HepG2 (cell line): ENCODE measurements around the gene PFKFB2. TPM values are rescaled to one million over a fixed set of nuclear protein-coding genes. Genes with fewer than 3 reads are reported as not detected.

Source experiments
- ATF4 ChIP-seq, 2 experiments: fragments of 450-650 bp in 1 of 2; sonication (generic) in 1 of 2; formaldehyde crosslinking; IDR thresholded peaks; 2 replicates each; pipeline versions ENCODE4 v1.5.0 to v1.8.0; 2020 to 2022; ENCODE audit warnings: mild to moderate bottlenecking in 1 of 2, missing genetic modification reagents in 1 of 2
- DMTF1 ChIP-seq: sonication (generic); formaldehyde crosslinking; IDR thresholded peaks from 2 replicates; pipeline ENCODE4 v1.4.0; 2020; ENCODE audit warnings: mild to moderate bottlenecking, missing genetic modification reagents
- HES4 ChIP-seq: sonication (generic); formaldehyde crosslinking; IDR thresholded peaks from 2 replicates; pipeline ENCODE4 v1.9.0; 2021; ENCODE audit warnings: mild to moderate bottlenecking, missing genetic modification reagents, borderline replicate concordance
- HMG20A ChIP-seq: IDR thresholded peaks from 2 replicates; pipeline ENCODE4 v1.6.1; 2016; ENCODE audit warnings: borderline replicate concordance
- HMGA1 ChIP-seq: sonication (generic); formaldehyde crosslinking; conservative IDR thresholded peaks from 2 replicates; pipeline ENCODE4 v1.4.0; 2020; ENCODE audit warnings: missing genetic modification reagents
- HNF4A ChIP-seq: sonication (generic); formaldehyde crosslinking; IDR thresholded peaks from 2 replicates; pipeline ENCODE4 v1.4.0; 2020; ENCODE audit warnings: missing genetic modification reagents
- KLF11 ChIP-seq: IDR thresholded peaks from 2 replicates; pipeline ENCODE4 v1.6.1; 2016; ENCODE audit warnings: missing compliant biosample characterization
- MAFG ChIP-seq: sonication (generic); formaldehyde crosslinking; IDR thresholded peaks from 2 replicates; pipeline ENCODE4 v1.5.1; 2020; ENCODE audit warnings: mild to moderate bottlenecking, missing genetic modification reagents
- MATR3 ChIP-seq: sonication (generic); formaldehyde crosslinking; IDR thresholded peaks from 2 replicates; pipeline ENCODE4 v1.4.0; 2020; ENCODE audit warnings: missing genetic modification reagents
- MBNL3 ChIP-seq: fragments of 250-450 bp; sonication (Bioruptor Pico); conservative IDR thresholded peaks from 2 replicates; pipeline ENCODE4 v1.8.0; 2022; ENCODE audit warnings: mild to moderate bottlenecking, inconsistent platforms
- PRPF4 ChIP-seq: fragments of 200-400 bp; formaldehyde crosslinking; IDR thresholded peaks from 2 replicates; pipeline ENCODE4 v1.6.1; 2016; ENCODE audit warnings: low read length, low read depth; ENCODE audit not compliant: poor library complexity, severe bottlenecking
- RNF219 ChIP-seq: sonication (generic); formaldehyde crosslinking; IDR thresholded peaks from 2 replicates; pipeline ENCODE4 v1.5.0; 2020; ENCODE audit warnings: mild to moderate bottlenecking, missing genetic modification reagents
- TSC22D2 ChIP-seq: sonication (generic); formaldehyde crosslinking; IDR thresholded peaks from 2 replicates; pipeline ENCODE4 v1.5.1; 2020; ENCODE audit warnings: missing genetic modification reagents, mild to moderate bottlenecking, borderline replicate concordance
- ZEB1 ChIP-seq: IDR thresholded peaks from 2 replicates; pipeline ENCODE4 v1.6.1; 2012; ENCODE audit warnings: mild to moderate bottlenecking, low read depth, inconsistent platforms; ENCODE audit not compliant: insufficient replicate concordance
- ZNF160 ChIP-seq: sonication (generic); formaldehyde crosslinking; IDR thresholded peaks from 2 replicates; pipeline ENCODE4 v1.8.0; 2022; ENCODE audit warnings: mild to moderate bottlenecking, inconsistent platforms, missing genetic modification reagents
- ZNF253 ChIP-seq: sonication (generic); formaldehyde crosslinking; IDR thresholded peaks from 2 replicates; pipeline ENCODE4 v1.8.0; 2022; ENCODE audit warnings: mild to moderate bottlenecking, missing genetic modification reagents, borderline replicate concordance
- ZNF350 ChIP-seq: sonication (generic); formaldehyde crosslinking; IDR thresholded peaks from 2 replicates; pipeline ENCODE4 v1.4.0; 2020; ENCODE audit warnings: mild to moderate bottlenecking, low read depth, missing genetic modification reagents, borderline replicate concordance
- ZNF484 ChIP-seq: sonication (generic); formaldehyde crosslinking; IDR thresholded peaks from 2 replicates; pipeline ENCODE4 v1.5.1; 2020; ENCODE audit warnings: mild to moderate bottlenecking, low read depth, missing genetic modification reagents, borderline replicate concordance
- ZNF550 ChIP-seq: sonication (generic); formaldehyde crosslinking; IDR thresholded peaks from 2 replicates; pipeline ENCODE4 v1.4.0; 2020; ENCODE audit warnings: mild to moderate bottlenecking, missing genetic modification reagents, borderline replicate concordance
- ZNF772 ChIP-seq: sonication (generic); formaldehyde crosslinking; IDR thresholded peaks from 2 replicates; pipeline ENCODE4 v1.5.0; 2020; ENCODE audit warnings: mild to moderate bottlenecking, missing genetic modification reagents
- ZNF839 ChIP-seq: sonication (generic); formaldehyde crosslinking; IDR thresholded peaks from 2 replicates; pipeline ENCODE4 v1.4.0; 2020; ENCODE audit warnings: missing genetic modification reagents, mild to moderate bottlenecking, borderline replicate concordance
- ZNF841 ChIP-seq: sonication (generic); formaldehyde crosslinking; IDR thresholded peaks from 2 replicates; pipeline ENCODE4 v1.8.1; 2023; ENCODE audit warnings: missing genetic modification reagents, borderline replicate concordance
- polyA plus RNA-seq, 8 experiments: library from polyadenylated mRNA; depleted of rRNA in 3 of 8; stranded (reverse) in 7 of 8; unstranded in 1 of 8; fragments of >200 nt; fragmentation: Illumina TruSeq in 4 of 8; extraction: Trizol in 4 of 8; gene quantifications; 2 replicates each; pipeline versions ENCODE4 v1.2.1 to v1.2.3, GENCODE V29; 2011 to 2016; ENCODE audit warnings: low read depth in 4 of 8, missing spikeins in 1 of 8, mixed read lengths in 1 of 8; ENCODE audit not compliant: insufficient read depth in 1 of 8
- total RNA-seq, 5 experiments: library from RNA; depleted of rRNA; stranded (reverse); fragments of >200 nt; fragmentation: Illumina TruSeq; extraction: Trizol; gene quantifications; 2 replicates each; pipeline ENCODE4 v1.2.3, GENCODE V29; 2016; ENCODE audit warnings: low read depth in 1 of 5
- TF ChIP-seq, protein P1 (sequence below): sonication (generic); IDR thresholded peaks from 2 replicates; pipeline ENCODE4 v1.6.1; 2016; ENCODE audit warnings: low read depth, borderline replicate concordance
- TF ChIP-seq, protein P2 (sequence below): sonication (generic); formaldehyde crosslinking; IDR thresholded peaks from 2 replicates; pipeline ENCODE4 v1.8.1; 2023; ENCODE audit warnings: missing genetic modification reagents, inconsistent platforms, borderline replicate concordance

The PFKFB2 gene
- total and polyA plus RNA-seq, 2 of the 13 experiments (the other 11 are each of a cell fraction or from before 2014, with no cell fraction given), result 4.6 to 10.6 TPM

- TF ChIP-seq ZEB1 (no peak), ZNF772 (CRISPR knock-in tag) (no peak), ATF4 (CRISPR knock-in tag; IDR thresholded peaks at IDR 0.05) (no peak), ZNF350 (CRISPR knock-in tag) (no peak), HMGA1 (CRISPR knock-in tag) (no peak), ZNF160 (CRISPR knock-in tag) (no peak), MBNL3 (CRISPR knock-in tag) (no peak), ZNF253 (CRISPR knock-in tag) (no peak), RNF219 (CRISPR knock-in tag) (no peak), MATR3 (CRISPR knock-in tag) (no peak), ZNF550 (CRISPR knock-in tag) (no peak), ZNF839 (CRISPR knock-in tag) (no peak), PRPF4 (no peak), ZNF484 (CRISPR knock-in tag) (no peak), TSC22D2 (CRISPR knock-in tag) (no peak), DMTF1 (CRISPR knock-in tag) (no peak), ZNF841 (CRISPR knock-in tag) (no peak), HMG20A (peak; percentile 63; the same call in 1 of the 2 replicates), HNF4A (CRISPR knock-in tag) (peak; percentile 30; the same call in 1 of the 2 replicates), KLF11 (no peak), HES4 (no peak), MAFG (CRISPR knock-in tag) (no peak)
- TF ChIP-seq, protein P1, sequence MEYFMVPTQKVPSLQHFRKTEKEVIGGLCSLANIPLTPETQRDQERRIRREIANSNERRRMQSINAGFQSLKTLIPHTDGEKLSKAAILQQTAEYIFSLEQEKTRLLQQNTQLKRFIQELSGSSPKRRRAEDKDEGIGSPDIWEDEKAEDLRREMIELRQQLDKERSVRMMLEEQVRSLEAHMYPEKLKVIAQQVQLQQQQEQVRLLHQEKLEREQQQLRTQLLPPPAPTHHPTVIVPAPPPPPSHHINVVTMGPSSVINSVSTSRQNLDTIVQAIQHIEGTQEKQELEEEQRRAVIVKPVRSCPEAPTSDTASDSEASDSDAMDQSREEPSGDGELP, result 0 out of 2 replicates have a peak, but pooled peaks have one; percentile 9
- TF ChIP-seq, protein P2, sequence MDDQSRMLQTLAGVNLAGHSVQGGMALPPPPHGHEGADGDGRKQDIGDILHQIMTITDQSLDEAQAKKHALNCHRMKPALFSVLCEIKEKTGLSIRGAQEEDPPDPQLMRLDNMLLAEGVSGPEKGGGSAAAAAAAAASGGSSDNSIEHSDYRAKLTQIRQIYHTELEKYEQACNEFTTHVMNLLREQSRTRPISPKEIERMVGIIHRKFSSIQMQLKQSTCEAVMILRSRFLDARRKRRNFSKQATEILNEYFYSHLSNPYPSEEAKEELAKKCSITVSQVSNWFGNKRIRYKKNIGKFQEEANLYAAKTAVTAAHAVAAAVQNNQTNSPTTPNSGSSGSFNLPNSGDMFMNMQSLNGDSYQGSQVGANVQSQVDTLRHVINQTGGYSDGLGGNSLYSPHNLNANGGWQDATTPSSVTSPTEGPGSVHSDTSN (CRISPR knock-in tag), result no peak
These were observed 50.9 kb downstream of the PFKFB2 start, which contains the start of gene C4BPA (continued) for GRCh38 chr1:207103892-207104373.
